Activated naive CD4-positive, alpha-beta T cell treated with anti-CD3 and anti-CD28 coated beads for 36 hours (primary cell): ENCODE measurements around the gene TRIM71. TPM values are rescaled to one million over a fixed set of nuclear protein-coding genes. Genes with fewer than 3 reads are reported as not detected.
"Not testable (repeated sequence)": the region's sequence is repeated elsewhere in the genome, so short reads cannot be mapped to it uniquely, and the experiment has no call there.

ENCODE experiments used
- CTCF ChIA-PET: fragments of 350-600 bp; sonication (Branson Sonifier 250); formaldehyde crosslinking; loops from one replicate; lab custom pipeline; 2021; ENCODE audit warnings: antibody characterized with exemption; lab: Charles Lee
- DNase-seq: peaks from one replicate; pipeline ENCODE4 v3.0.0-alpha.2; 2020
- H3K27ac Mint-ChIP-seq: one replicate; pipeline ENCODE4 v1.8.0; 2021; ENCODE audit warnings: mild to moderate bottlenecking, mixed read lengths
- H3K27me3 Mint-ChIP-seq: one replicate; pipeline ENCODE4 v1.8.0; 2021; ENCODE audit warnings: low read depth, mixed read lengths
- H3K36me3 Mint-ChIP-seq: one replicate; pipeline ENCODE4 v1.8.0; 2021; ENCODE audit warnings: low read depth, mixed read lengths
- H3K4me1 Mint-ChIP-seq: one replicate; pipeline ENCODE4 v1.8.0; 2021; ENCODE audit warnings: low read depth, mixed read lengths
- H3K4me3 Mint-ChIP-seq: one replicate; pipeline ENCODE4 v1.8.0; 2021; ENCODE audit warnings: mild to moderate bottlenecking, moderate library complexity, mixed read lengths
- H3K9me3 Mint-ChIP-seq: one replicate; pipeline ENCODE4 v1.8.0; 2021; ENCODE audit warnings: mixed read lengths
- intact Hi-C: fragments of 100-400 bp; cut with micrococcal nuclease; formaldehyde crosslinking; loops from one replicate; pipeline ENCODE4 v1.15.1; 2023
- total RNA-seq, 2 experiments: library from RNA; stranded (reverse); gene quantifications; one replicate each; pipeline ENCODE4 v1.2.3, GENCODE V29; 2021

TRIM71 gene
- total RNA-seq, 2 experiments from 2014 or later = 0.02 to 0.07 TPM

- no peaks in the 10 kb centered on the region for H3K4me1 Mint-ChIP-seq
- H3K4me3 Mint-ChIP-seq = no peak overlapping the region
- CTCF ChIA-PET = interaction anchor here (0.5 to 1.6 kb wide), 4 partner anchors 8 to 310 kb away, joined by 3 to 4 read pairs (median 3); no protein-coding TSS in a partner anchor
- no peaks in the 10 kb centered on the region for H3K36me3 Mint-ChIP-seq
- no peaks in the 10 kb centered on the region for H3K9me3 Mint-ChIP-seq
- H3K27me3 Mint-ChIP-seq = no peaks in the 10 kb centered on the region
- no peak for DNase-seq
- intact Hi-C loops = no loop called here
- H3K27ac Mint-ChIP-seq = no peak overlapping the region
Observed at GRCh38 chr3:32940726-32941125, 122.9 kb downstream of the TRIM71 start.

GRCh38 chr3:32945136-32945535, 127.3 kb downstream of the TRIM71 start:
- H3K27me3 Mint-ChIP-seq = no peaks in the 10 kb centered on the region
- DNase-seq = no peak
- CTCF ChIA-PET = interaction anchor here (10.3 kb wide), 1 partner anchor 129 kb away, joined by 254 read pairs; no protein-coding TSS in a partner anchor
- no peaks in the 10 kb centered on the region for H3K36me3 Mint-ChIP-seq
- no peaks in the 10 kb centered on the region for H3K9me3 Mint-ChIP-seq
- peaks cover 14% of the 10 kb centered on the region for H3K4me1 Mint-ChIP-seq
- no peak overlapping the region for H3K27ac Mint-ChIP-seq
- intact Hi-C loops = loop anchor here (5.0 kb wide), 1 partner anchor 187 kb away; no protein-coding TSS in a partner anchor
- no peak overlapping the region for H3K4me3 Mint-ChIP-seq

GRCh38 chr3:32945598-32945997, 127.8 kb downstream of the TRIM71 start:
- intact Hi-C loops = loop anchor here (5.0 kb wide), 1 partner anchor 187 kb away; no protein-coding TSS in a partner anchor
- H3K36me3 Mint-ChIP-seq, H3K9me3 Mint-ChIP-seq: not testable (repeated sequence)

GRCh38 chr3:32946973-32947788, 129.4 kb downstream of the TRIM71 start:
- intact Hi-C loops = loop anchor here (1.0 to 5.0 kb wide), 7 partner anchors 46 to 840 kb away; no protein-coding TSS in a partner anchor

More at GRCh38 chr3:32945598-32945997, 127.8 kb downstream of the TRIM71 start:
- CTCF ChIA-PET = interaction anchor here (10.3 kb wide), 1 partner anchor 128 kb away, joined by 254 read pairs; no protein-coding TSS in a partner anchor
- H3K27ac Mint-ChIP-seq, H3K4me3 Mint-ChIP-seq, DNase-seq, H3K27me3 Mint-ChIP-seq: not testable (repeated sequence)
- peaks cover 19% of the 10 kb centered on the region for H3K4me1 Mint-ChIP-seq

More at GRCh38 chr3:32946973-32947788, 129.4 kb downstream of the TRIM71 start:
- Mint-ChIP-seq H3K27me3 (no peaks in the 10 kb centered on the region), H3K4me3 (no peak overlapping the region), H3K9me3 (no peaks in the 10 kb centered on the region), H3K36me3 (peaks cover 4% of the 10 kb centered on the region), H3K27ac (no peak overlapping the region), H3K4me1 (peaks cover 32% of the 10 kb centered on the region)
- CTCF ChIA-PET = interaction anchor here (0.6 to 10.3 kb wide), 25 partner anchors 13 to 840 kb away, joined by 3 to 254 read pairs (median 3); no protein-coding TSS in a partner anchor
- no peak for DNase-seq

Other genes with a start within 250 kb of the TRIM71 start
- 10 to 100 TPM; 29.8 to 33.1 TPM for gene DYNC1LI1, start 247.1 kb upstream of the TRIM71 start, total RNA-seq
- gene CNOT10, start 132.8 kb upstream of the TRIM71 start, total RNA-seq = 10 to 100 TPM; 40.6 to 46.5 TPM
- 10 to 100 TPM; 27.9 to 28.8 TPM for gene CCR4, start 133.6 kb downstream of the TRIM71 start, total RNA-seq